Upper lobe of left lung (tissue), 6 donors: ENCODE data around the gene OGFR. TPM values are rescaled to one million over a fixed set of nuclear protein-coding genes. Genes with fewer than 3 reads are reported as not detected.

ENCODE experiments used
- ATAC-seq, 2 donors: fragments of 200-7000 bp; cut with Tn5 transposase; one replicate each; pipeline ENCODE4 v1.9.1; 2022; ENCODE audit warnings: mild to moderate bottlenecking in 2 of 2, moderate library complexity in 2 of 2; ENCODE audit not compliant: low FRiP score in 2 of 2
- DNase-seq, 2 donors: peaks; one replicate each; pipeline ENCODE4 v3.0.0-alpha.2; 2019 to 2020
- H3K27ac ChIP-seq, 4 donors: fragments of 200-600 bp; sonication (generic); one replicate each; pipeline ENCODE4 v1.5.1; 2016 to 2019
- H3K27me3 ChIP-seq, 4 donors: fragments of 200-600 bp; sonication (generic); one replicate each; pipeline ENCODE4 v1.5.1; 2017 to 2019
- H3K36me3 ChIP-seq, 4 donors: fragments of 200-600 bp; sonication (generic); one replicate each; pipeline ENCODE4 v1.5.1; 2016 to 2019
- H3K4me1 ChIP-seq, 4 donors: fragments of 200-600 bp; sonication (generic); one replicate each; pipeline ENCODE4 v1.5.1; 2018 to 2019
- H3K4me3 ChIP-seq, 4 donors: fragments of 200-600 bp; sonication (generic); one replicate each; pipeline ENCODE4 v1.5.1; 2017 to 2019; ENCODE audit warnings: mild to moderate bottlenecking in 2 of 4, moderate library complexity in 1 of 4
- H3K9me3 ChIP-seq, 4 donors: fragments of 200-600 bp; sonication (generic); one replicate each; pipeline ENCODE4 v1.5.1; 2018 to 2019
- EP300 ChIP-seq, 4 donors: sonication (generic); formaldehyde crosslinking; IDR thresholded peaks; one replicate each; pipeline ENCODE4 v1.5.1; 2017; ENCODE audit warnings: antibody characterized with exemption in 4 of 4, control low read depth in 2 of 4
- POLR2A ChIP-seq, 4 donors: fragments of 450-650 bp; IDR thresholded peaks; one replicate each; pipeline ENCODE4 v1.5.1; 2016 to 2017; ENCODE audit warnings: antibody characterized with exemption in 4 of 4, mild to moderate bottlenecking in 2 of 4
- POLR2AphosphoS5 ChIP-seq, 2 donors: sonication (generic); formaldehyde crosslinking; IDR thresholded peaks; one replicate each; pipeline ENCODE4 v1.5.1; 2017; ENCODE audit warnings: antibody characterized with exemption in 2 of 2
- WGBS, 2 donors: methylation state at CpG; one replicate each; pipeline ENCODE4 v1.1.5; 2017 to 2018; 5-methylcytosine and 5-hydroxymethylcytosine counted together
- total RNA-seq, 6 donors: library from RNA; depleted of rRNA in 4 of 6; stranded (reverse); fragments of >200 nt in 4 of 6; gene quantifications; one replicate each; pipeline versions ENCODE4 v1.1.0 to v1.2.1, GENCODE V29; 2016 to 2021
- TF ChIP-seq, protein P1 (sequence below), 6 experiments: fragments of 450-650 bp in 4 of 6; fragments of 200-600 bp in 2 of 6; sonication (generic) in 2 of 6; IDR thresholded peaks; one replicate each; pipeline ENCODE4 v1.5.1; 2016 to 2019; ENCODE audit warnings: antibody characterized with exemption in 6 of 6
- donor health status: DM: no; HTN: no; CAD: no; lungs with moderate emphysema.
- donor health status: DM: no; HTN: yes; CAD: no; lungs with severe emphysema.

The OGFR gene
- total RNA-seq, 6 donors from 2014 or later = 63.8 to 166 (median 74.9) TPM

- DNase-seq (peak in 1 of 2 donors; percentile 68), ATAC-seq (no peak)
- no peak overlapping the region for H3K27ac ChIP-seq
- TF ChIP-seq, protein P1, sequence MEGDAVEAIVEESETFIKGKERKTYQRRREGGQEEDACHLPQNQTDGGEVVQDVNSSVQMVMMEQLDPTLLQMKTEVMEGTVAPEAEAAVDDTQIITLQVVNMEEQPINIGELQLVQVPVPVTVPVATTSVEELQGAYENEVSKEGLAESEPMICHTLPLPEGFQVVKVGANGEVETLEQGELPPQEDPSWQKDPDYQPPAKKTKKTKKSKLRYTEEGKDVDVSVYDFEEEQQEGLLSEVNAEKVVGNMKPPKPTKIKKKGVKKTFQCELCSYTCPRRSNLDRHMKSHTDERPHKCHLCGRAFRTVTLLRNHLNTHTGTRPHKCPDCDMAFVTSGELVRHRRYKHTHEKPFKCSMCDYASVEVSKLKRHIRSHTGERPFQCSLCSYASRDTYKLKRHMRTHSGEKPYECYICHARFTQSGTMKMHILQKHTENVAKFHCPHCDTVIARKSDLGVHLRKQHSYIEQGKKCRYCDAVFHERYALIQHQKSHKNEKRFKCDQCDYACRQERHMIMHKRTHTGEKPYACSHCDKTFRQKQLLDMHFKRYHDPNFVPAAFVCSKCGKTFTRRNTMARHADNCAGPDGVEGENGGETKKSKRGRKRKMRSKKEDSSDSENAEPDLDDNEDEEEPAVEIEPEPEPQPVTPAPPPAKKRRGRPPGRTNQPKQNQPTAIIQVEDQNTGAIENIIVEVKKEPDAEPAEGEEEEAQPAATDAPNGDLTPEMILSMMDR (IDR thresholded peaks at IDR 0.05) = no peak
- peak in 1 of 4 donors; percentile 19 for TF ChIP-seq POLR2A (IDR thresholded peaks at IDR 0.05)
- H3K9me3 ChIP-seq = no peaks in the 10 kb centered on the region
- 60 to 62% methylated on average over 1 to 15 of the region's 16 CpGs for WGBS, 2 donors
- H3K27me3 ChIP-seq = peaks cover 0 to 46% (median 33%) of the 10 kb centered on the region in 4 donors
- H3K36me3 ChIP-seq = no peaks in the 10 kb centered on the region
- H3K4me3 ChIP-seq = no peak overlapping the region
- H3K4me1 ChIP-seq = peaks cover 36 to 61% (median 44%) of the 10 kb centered on the region in 4 donors
Measured at GRCh38 chr20:62819494-62820174, 15.0 kb downstream of the OGFR start.

DNA sequence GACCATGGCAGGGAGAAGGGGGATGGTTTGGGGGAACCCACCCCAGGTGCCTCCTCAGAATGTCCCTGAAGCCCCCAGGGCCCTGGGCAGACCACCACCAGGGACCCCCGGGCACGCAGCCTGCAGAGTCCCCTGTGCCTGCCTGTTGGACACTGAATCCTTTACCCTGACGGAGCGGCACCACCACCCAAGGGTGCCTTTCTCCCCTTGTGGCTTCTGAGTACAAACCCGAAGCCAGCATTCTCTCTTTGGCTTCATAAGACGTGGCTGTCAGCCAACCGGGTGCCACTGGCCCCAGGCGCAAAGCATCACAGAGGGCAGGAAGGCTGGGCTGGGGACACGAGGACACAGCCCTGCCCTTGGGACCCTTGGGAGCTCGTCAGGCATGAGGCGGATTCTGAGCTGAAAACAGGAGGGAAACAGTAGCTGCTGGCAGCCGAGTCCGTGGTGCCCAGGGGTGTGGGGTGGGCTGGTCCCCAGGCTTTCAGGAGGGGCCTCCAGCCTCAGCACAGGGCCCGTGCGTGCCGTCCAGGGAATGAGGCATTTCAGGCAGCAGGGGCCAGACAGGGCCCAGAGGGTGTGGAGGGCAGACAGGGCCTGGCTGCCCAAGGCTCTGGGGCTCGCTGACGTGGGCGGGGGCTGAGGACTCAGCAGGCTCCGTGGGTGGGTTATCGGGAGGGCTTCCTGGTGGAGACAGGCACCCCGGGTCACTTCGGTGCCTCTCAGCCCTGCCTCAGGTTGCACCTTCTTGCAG lies 15.8 kb downstream of the OGFR start:
- Histone ChIP-seq H3K27ac (no peak overlapping the region), H3K4me3 (no peak overlapping the region), H3K27me3 (peaks cover 0 to 40% (median 31%) of the 10 kb centered on the region in 4 donors), H3K4me1 (peaks cover 33 to 61% (median 44%) of the 10 kb centered on the region in 4 donors), H3K9me3 (no peaks in the 10 kb centered on the region), H3K36me3 (no peaks in the 10 kb centered on the region)
- no peak for ATAC-seq
- 73 to 80% methylated on average over 2 to 20 of the region's 23 CpGs for WGBS, 2 donors
- peak in 1 of 2 donors; percentile 72 for DNase-seq
- TF ChIP-seq EP300 (IDR thresholded peaks at IDR 0.05) (no peak), POLR2AphosphoS5 (IDR thresholded peaks at IDR 0.05) (no peak), POLR2A (IDR thresholded peaks at IDR 0.05) (no peak)
- TF ChIP-seq, protein P1 (IDR thresholded peaks at IDR 0.05) = no peak

GRCh38 chr20:62820962-62821725 lies 16.5 kb downstream of the OGFR start:
- TF ChIP-seq EP300 (IDR thresholded peaks at IDR 0.05) (no peak), POLR2A (IDR thresholded peaks at IDR 0.05) (no peak), POLR2AphosphoS5 (IDR thresholded peaks at IDR 0.05) (no peak)
- TF ChIP-seq, protein P1 (IDR thresholded peaks at IDR 0.05) = no peak
- DNase-seq = peak in 1 of 2 donors; percentile 72
- H3K27ac ChIP-seq = no peak overlapping the region
- H3K9me3 ChIP-seq = no peaks in the 10 kb centered on the region
- 92 to 93% methylated on average over 4 to 19 of the region's 19 CpGs for WGBS, 2 donors
- H3K4me3 ChIP-seq = no peak overlapping the region
- peaks cover 26 to 55% (median 37%) of the 10 kb centered on the region in 4 donors for H3K4me1 ChIP-seq
- ATAC-seq = no peak
- peaks cover 0 to 32% (median 26%) of the 10 kb centered on the region in 4 donors for H3K27me3 ChIP-seq
- H3K36me3 ChIP-seq = no peaks in the 10 kb centered on the region

- H3K36me3 ChIP-seq = no peaks in the 10 kb centered on the region
- DNase-seq = peak in 1 of 2 donors; percentile 79
- WGBS, 2 donors = 94% methylated on average over 7 to 11 of the region's 12 CpGs
- H3K27ac ChIP-seq = no peak overlapping the region
- H3K27me3 ChIP-seq = peaks cover 0 to 26% (median 20%) of the 10 kb centered on the region in 4 donors
- H3K9me3 ChIP-seq = no peaks in the 10 kb centered on the region
- H3K4me3 ChIP-seq = no peak overlapping the region
- TF ChIP-seq EP300 (IDR thresholded peaks at IDR 0.05) (no peak), POLR2A (IDR thresholded peaks at IDR 0.05) (no peak), POLR2AphosphoS5 (IDR thresholded peaks at IDR 0.05) (no peak)
- TF ChIP-seq, protein P1 (IDR thresholded peaks at IDR 0.05) = no peak
- ATAC-seq = no peak
- H3K4me1 ChIP-seq = peaks cover 20 to 49% (median 30%) of the 10 kb centered on the region in 4 donors
Measured at GRCh38 chr20:62821726-62822210, 17.1 kb downstream of the OGFR start.
